ENCODE results near the gene PMM2.

DNA sequence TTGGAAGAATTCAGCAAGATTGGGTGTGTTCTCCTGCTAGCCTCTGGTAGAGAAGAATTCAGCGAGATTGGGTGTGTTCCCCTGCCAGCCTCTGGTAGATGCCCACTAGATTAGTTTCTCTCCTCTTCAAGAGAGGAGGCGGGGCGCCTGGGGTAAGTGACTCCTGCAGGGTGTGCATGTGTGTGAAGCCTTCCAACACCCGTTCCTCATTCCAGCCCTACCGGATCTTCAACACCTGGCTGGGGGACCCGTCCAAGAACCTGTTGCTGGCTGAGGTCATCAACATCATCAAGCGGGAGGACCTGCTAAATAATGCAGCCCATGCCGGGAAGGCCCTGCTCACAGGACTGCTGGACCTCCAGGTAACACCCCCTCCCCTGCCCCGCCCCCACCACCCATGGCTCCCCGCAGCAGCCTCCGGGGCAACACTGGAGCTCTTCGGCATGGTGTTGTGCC, 21.5 kb upstream of the PMM2 start:
- TF ChIP-seq, protein P1, sequence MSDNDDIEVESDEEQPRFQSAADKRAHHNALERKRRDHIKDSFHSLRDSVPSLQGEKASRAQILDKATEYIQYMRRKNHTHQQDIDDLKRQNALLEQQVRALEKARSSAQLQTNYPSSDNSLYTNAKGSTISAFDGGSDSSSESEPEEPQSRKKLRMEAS (IDR thresholded peaks at IDR 0.05) = no peak
- TF ChIP-seq REST (IDR thresholded peaks at IDR 0.05; ENCODE audit: low read depth) = no peak

All from HCT116 (cell line).